MV-4-11 (cell line): Measurements from ENCODE around the gene WNT7B.

Experiments
- DNase-seq: peaks from one replicate; lab custom pipeline; 2025; lab: John Stamatoyannopoulos, UW

WNT7B gene

GRCh38 chr22:45995405-45996101 is 18.6 kb upstream of the WNT7B start:
- DNase-seq, result no peak

DNA sequence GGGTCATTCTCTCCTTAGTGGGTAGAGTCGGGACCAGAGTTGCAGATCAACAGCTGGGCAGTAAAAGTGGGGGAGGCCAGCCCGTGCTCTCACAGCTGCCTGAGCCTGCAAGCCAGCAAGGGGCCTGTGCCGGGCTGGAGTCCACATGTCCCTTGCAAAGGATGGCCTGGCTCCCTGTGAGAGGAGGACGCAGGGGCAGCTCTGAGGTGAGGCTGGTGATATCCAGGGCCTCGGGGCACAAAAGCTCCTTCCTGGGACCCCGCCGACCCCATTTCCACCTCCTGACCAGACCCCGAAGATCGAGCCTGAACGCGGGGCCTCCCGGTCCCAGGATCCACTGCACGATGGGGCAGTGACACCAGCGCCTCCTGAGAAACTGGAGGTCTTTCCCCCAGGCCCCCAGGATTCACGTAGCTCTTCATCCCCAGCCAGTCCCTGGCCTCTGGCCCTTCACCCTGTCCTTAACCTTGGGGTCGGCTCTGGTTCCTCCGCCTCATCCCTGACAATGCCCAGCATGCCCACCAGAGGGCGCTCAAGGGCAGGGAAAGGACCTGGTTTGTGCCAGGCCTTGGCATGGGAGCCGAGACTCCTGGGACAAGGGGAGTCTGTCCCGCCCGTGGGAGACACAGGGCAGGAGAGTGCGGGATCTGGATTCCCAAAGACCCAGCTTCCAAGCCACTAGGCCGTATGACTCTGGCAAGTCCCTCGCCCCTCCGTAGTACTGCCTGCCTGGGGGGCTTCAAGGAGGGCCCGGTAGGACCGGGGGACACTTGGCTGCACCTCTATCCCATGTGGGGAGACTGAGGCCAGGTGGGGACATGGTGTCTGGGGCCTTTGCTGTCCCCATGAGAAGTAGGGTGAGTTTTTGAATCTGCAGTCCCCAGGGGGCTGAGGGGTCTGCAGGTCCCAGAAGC is 17.8 kb upstream of the WNT7B start:
- DNase-seq, result peak; percentile 53

GRCh38 chr22:45993841-45994240 is 16.9 kb upstream of the WNT7B start:
- DNase-seq, result no peak

GRCh38 chr22:45993143-45993692 is 16.3 kb upstream of the WNT7B start:
- no peak for DNase-seq

- DNase-seq, result no peak
Observed at GRCh38 chr22:45992737-45993136, 15.8 kb upstream of the WNT7B start.

GRCh38 chr22:45991098-45991497 is 14.1 kb upstream of the WNT7B start:
- no peak for DNase-seq

GRCh38 chr22:45987136-45987861 is 10.3 kb upstream of the WNT7B start:
- no peak for DNase-seq

DNA sequence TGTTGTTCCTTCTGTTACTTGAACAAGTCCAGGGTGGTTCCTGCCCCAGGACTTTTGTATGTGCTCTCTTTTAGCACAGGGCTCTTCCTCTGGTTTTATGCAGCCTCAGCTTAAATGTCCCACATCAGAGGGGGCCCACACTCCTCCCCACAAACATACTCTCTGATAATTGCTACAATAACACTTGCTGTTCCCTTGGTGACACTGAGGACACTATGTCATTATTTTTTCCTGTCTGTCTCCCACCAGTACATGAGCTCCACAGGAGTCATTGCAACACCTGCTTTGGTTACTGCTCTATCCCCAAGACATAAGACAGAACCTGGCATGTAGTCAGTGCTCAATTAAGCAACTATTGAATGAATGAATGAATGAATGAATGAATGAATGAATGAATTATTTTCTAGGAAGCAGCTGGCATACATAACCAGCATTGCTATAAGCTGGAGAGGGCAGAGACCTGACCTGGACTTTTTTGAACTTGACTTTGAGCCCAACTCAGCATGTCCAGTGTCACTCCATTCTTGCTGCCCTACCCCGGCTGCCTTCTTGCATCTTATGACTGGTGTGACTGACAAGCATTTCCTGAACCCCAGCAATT is 7.5 kb upstream of the WNT7B start:
- DNase-seq, result no peak

DNA sequence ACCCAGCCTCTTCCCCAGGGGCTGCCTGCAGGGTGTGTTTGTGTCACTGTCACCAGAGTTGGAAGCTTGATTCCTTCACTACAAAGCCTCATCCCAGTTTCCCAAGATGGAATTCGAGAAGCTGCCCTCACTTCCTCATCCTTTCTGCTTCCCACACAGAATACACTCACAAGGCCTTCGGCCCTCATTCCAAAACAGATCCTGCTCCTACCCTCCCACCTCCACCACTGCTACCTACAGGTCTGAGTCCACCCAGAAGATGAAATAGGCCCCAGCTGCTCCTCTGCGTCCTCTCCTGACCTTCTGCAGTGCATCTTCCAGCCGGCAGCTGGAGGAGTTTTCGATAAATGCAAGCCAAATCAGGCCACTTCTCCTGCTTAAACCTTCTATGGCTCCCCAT is 6.8 kb upstream of the WNT7B start:
- DNase-seq, result no peak

DNA sequence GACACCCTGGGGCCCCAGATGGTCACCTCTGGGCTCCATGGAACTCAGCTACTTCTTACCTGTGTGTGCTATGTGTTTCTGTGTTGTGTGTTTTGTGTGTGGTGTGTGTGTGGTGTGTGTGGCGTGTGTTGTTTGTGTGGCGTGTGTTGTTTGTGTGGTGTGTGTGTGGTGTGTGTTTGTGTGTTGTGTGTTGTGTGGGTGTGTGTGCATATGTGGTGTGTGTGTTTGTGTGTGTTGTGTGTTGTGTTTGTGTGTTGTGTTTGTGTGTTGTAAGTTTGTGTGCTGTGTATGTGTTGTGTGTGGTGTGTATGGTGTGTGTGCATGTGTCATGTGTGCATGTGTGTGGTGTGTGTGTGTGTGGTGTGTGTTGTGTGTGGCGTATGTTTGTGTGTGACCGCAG is 3.8 kb upstream of the WNT7B start:
- no peak for DNase-seq

GRCh38 chr22:45980268-45980570 is 3.3 kb upstream of the WNT7B start:
- DNase-seq, result no peak

DNA sequence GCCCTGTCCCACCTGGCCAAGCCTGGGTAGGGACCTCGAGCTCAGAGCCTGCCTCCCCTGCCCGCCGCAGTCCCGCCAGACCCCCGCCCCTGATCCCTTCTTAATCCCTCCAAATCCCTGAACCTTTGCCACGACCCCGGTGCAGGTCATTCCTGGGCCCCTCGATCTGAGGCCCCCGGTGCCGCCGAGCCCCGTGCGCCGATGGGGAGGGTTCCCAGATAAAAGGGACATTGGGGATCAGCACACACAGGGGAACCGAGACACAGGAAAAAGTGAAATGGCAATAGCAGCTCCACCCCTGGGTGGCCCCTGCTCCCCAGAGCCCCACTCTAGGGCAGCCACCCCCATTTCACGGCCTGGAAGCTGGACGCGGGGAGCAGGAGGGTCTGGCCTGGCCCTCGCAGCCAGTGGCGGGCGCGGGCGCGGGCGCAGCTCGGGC is 1.3 kb upstream of the WNT7B start:
- no peak for DNase-seq

- DNase-seq, result no peak
Observed at GRCh38 chr22:45977551-45978274, 751 bp upstream of the WNT7B start.

- DNase-seq, result no peak
Observed at GRCh38 chr22:45976254-45977002, 534 bp downstream of the WNT7B start.

DNA sequence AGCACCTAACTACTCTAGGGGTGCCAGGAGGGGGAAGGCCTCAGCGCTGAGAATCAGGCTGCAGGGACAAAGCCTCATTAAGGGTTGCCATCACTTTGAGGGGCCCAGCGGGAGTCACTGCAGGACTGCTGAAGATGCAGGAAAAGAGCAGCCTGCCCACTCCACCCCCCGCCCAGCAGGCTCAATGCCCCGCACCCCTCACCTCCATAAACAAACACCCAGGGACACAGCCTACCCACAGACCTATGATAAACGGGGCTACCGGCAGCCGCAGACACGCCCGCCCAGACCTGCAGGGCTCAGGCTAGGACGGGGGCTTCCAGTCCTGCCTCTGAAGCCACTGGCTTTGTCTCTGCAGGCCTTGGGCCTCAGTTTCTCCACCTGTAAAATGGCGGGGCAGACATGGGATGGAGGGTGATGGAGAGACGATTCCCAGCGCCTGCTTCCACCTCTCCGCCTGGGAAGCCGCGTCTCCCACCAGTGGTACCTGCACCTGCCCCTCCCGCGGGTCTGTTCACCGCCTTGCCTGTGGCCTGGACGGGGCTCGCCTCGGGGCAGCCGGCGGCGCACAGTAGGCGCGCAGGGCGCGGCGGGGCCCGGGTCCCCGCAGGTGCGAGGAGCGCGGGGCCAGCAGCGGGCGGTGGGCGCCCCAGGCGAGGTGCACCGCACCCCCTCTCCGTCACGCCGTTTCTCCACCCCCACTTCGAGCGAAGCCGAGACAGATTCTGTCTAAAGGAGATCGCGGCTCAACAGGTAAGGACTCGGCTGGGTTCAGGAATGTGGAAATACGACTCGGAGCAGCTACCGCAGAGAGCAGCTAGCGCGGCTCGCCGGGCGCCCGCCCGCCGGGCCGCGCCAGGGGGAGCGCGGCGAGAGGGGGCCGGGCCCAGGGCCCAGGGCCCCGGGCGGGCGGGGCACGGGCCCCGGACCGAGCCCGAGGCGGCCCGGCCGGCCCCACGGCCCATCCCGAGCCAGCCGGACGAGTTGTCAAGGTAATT is 1.5 kb downstream of the WNT7B start:
- no peak for DNase-seq

- no peak for DNase-seq
Observed at GRCh38 chr22:45974498-45974897, 2.5 kb downstream of the WNT7B start.

- no peak for DNase-seq
Observed at GRCh38 chr22:45972889-45973253, 4.1 kb downstream of the WNT7B start.

GRCh38 chr22:45972091-45972888 is 4.7 kb downstream of the WNT7B start:
- DNase-seq, result no peak
